GM20431 (cell line): ENCODE results near the gene PRR33.
"Not testable (repeated sequence)": the region's sequence is repeated elsewhere in the genome, so short reads cannot be mapped to it uniquely, and the experiment has no call there.

ENCODE experiments used
- in situ Hi-C: fragments of 300-500 bp; cut with MseI, MboI; formaldehyde crosslinking; loops from one replicate; pipeline ENCODE4 v1.15.0; 2020; ENCODE audit warnings: low sequenced_read_pairs; ENCODE audit not compliant: unreplicated experiment

Gene PRR33

GRCh38 chr11:1892558-1892957 lies 863 bp upstream of the PRR33 start:
- in situ Hi-C loops = no loop called here

GRCh38 chr11:1892116-1892515 lies 421 bp upstream of the PRR33 start:
- in situ Hi-C loops = no loop called here

GRCh38 chr11:1890856-1891830 lies 552 bp downstream of the PRR33 start:
- in situ Hi-C loops = no loop called here

- in situ Hi-C loops = no loop called here
Observed at GRCh38 chr11:1889941-1890855, 1.5 kb downstream of the PRR33 start.

GRCh38 chr11:1889224-1889930 lies 2.3 kb downstream of the PRR33 start:
- in situ Hi-C loops = no loop called here

GRCh38 chr11:1888811-1889210 lies 2.9 kb downstream of the PRR33 start:
- in situ Hi-C loops = no loop called here

- in situ Hi-C loops = no loop called here
Observed at GRCh38 chr11:1888347-1888753, 3.3 kb downstream of the PRR33 start.

GRCh38 chr11:1887451-1888346 lies 4.0 kb downstream of the PRR33 start:
- in situ Hi-C loops = no loop called here

- in situ Hi-C loops = not testable (repeated sequence)
Observed at GRCh38 chr11:1886551-1886950, 5.1 kb downstream of the PRR33 start.

- in situ Hi-C loops = no loop called here
Observed at GRCh38 chr11:1884303-1884700, 7.4 kb downstream of the PRR33 start.

- in situ Hi-C loops = no loop called here
Observed at GRCh38 chr11:1883346-1884302, 8.1 kb downstream of the PRR33 start.

GRCh38 chr11:1882265-1883238 lies 9.1 kb downstream of the PRR33 start:
- in situ Hi-C loops = no loop called here

- in situ Hi-C loops = no loop called here
Observed at GRCh38 chr11:1881442-1882264, 10.0 kb downstream of the PRR33 start.

- in situ Hi-C loops = no loop called here
Observed at GRCh38 chr11:1880746-1881441, 10.8 kb downstream of the PRR33 start.

GRCh38 chr11:1879941-1880720 lies 11.6 kb downstream of the PRR33 start:
- in situ Hi-C loops = no loop called here
